CD4-positive, alpha-beta T cell treated with Interferon alpha-2 for 1 hour (primary cell): ENCODE data around the gene ADAMTSL1.

Experiments
- DNase-seq, 2 donors: peaks; one replicate each; pipeline ENCODE4 v3.0.0-alpha.2; 2020 to 2022

The ADAMTSL1 gene

GRCh38 chr9:18473652-18474279, at the start of gene ADAMTSL1:
Gene ADAMTSL1 (plus strand): TSS chr9:18474153. CDS start chr9:18474233, 80 bp downstream.
- no peak for DNase-seq

GRCh38 chr9:18427691-18428090, 46.3 kb upstream of the ADAMTSL1 start:
- DNase-seq, result no peak

GRCh38 chr9:18428661-18429060, 45.3 kb upstream of the ADAMTSL1 start:
- no peak for DNase-seq

- no peak for DNase-seq
Observed at GRCh38 chr9:18429070-18429469, 44.9 kb upstream of the ADAMTSL1 start.

GRCh38 chr9:18433620-18434019, 40.3 kb upstream of the ADAMTSL1 start:
- DNase-seq, result no peak

GRCh38 chr9:18437315-18438201, 36.4 kb upstream of the ADAMTSL1 start:
- no peak for DNase-seq

- DNase-seq, result no peak
Observed at GRCh38 chr9:18438300-18438925, 35.5 kb upstream of the ADAMTSL1 start.

GRCh38 chr9:18438951-18439350, 35.0 kb upstream of the ADAMTSL1 start:
- DNase-seq, result no peak

GRCh38 chr9:18441261-18441660, 32.7 kb upstream of the ADAMTSL1 start:
- DNase-seq, result no peak

GRCh38 chr9:18442629-18443491, 31.1 kb upstream of the ADAMTSL1 start:
- DNase-seq, result peak in 1 of 2 donors; percentile 33

GRCh38 chr9:18447131-18447530, 26.8 kb upstream of the ADAMTSL1 start:
- no peak for DNase-seq

- no peak for DNase-seq
Observed at GRCh38 chr9:18447541-18447940, 26.4 kb upstream of the ADAMTSL1 start.

- DNase-seq, result no peak
Observed at GRCh38 chr9:18448101-18448500, 25.9 kb upstream of the ADAMTSL1 start.

GRCh38 chr9:18451406-18451805, 22.5 kb upstream of the ADAMTSL1 start:
- DNase-seq, result no peak

- DNase-seq, result no peak
Observed at GRCh38 chr9:18452276-18452675, 21.7 kb upstream of the ADAMTSL1 start.

GRCh38 chr9:18456624-18457237, 17.2 kb upstream of the ADAMTSL1 start:
- DNase-seq, result no peak

- no peak for DNase-seq
Observed at GRCh38 chr9:18457510-18457909, 16.4 kb upstream of the ADAMTSL1 start.

GRCh38 chr9:18459962-18460584, 13.9 kb upstream of the ADAMTSL1 start:
- no peak for DNase-seq

- DNase-seq, result no peak
Observed at GRCh38 chr9:18461496-18461895, 12.5 kb upstream of the ADAMTSL1 start.

GRCh38 chr9:18463991-18464390, 10.0 kb upstream of the ADAMTSL1 start:
- no peak for DNase-seq

- no peak for DNase-seq
Observed at GRCh38 chr9:18466101-18466500, 7.9 kb upstream of the ADAMTSL1 start.

- DNase-seq, result no peak
Observed at GRCh38 chr9:18467696-18468095, 6.3 kb upstream of the ADAMTSL1 start.
